H1 (cell line): ENCODE results near the gene C22orf39. TPM values are rescaled to one million over a fixed set of nuclear protein-coding genes. Genes with fewer than 3 reads are reported as not detected.

Experiments used
- ASH2L ChIP-seq: fragments of 200-600, 300-600 bp; sonication (generic); IDR thresholded peaks from one replicate; pipeline ENCODE4 v1.7.1; 2017; ENCODE audit warnings: low read length
- EP300 ChIP-seq, 2 experiments: IDR thresholded peaks; 1 replicate in 1 of 2; 2 replicates in 1 of 2; pipeline ENCODE4 v1.6.1; 2011 to 2012; ENCODE audit warnings: low read depth in 2 of 2, low read length in 2 of 2, mild to moderate bottlenecking in 2 of 2, borderline replicate concordance in 1 of 2, inconsistent platforms in 1 of 2, moderate library complexity in 1 of 2
- GTF2F1 ChIP-seq: IDR thresholded peaks from 2 replicates; pipeline ENCODE4 v1.6.1; 2012; ENCODE audit warnings: low read depth, low read length, improper control_type of control experiment, borderline replicate concordance
- NANOG ChIP-seq: IDR thresholded peaks from 2 replicates; pipeline ENCODE4 v1.6.1; 2011; ENCODE audit warnings: low read length, low read depth, mild to moderate bottlenecking, inconsistent platforms; ENCODE audit not compliant: insufficient read depth, poor library complexity, severe bottlenecking
- PHF8 ChIP-seq: fragments of 200-600 bp; sonication (generic); conservative IDR thresholded peaks from 2 replicates; pipeline ENCODE4 v1.7.1; 2012; ENCODE audit warnings: low read depth, mild to moderate bottlenecking, inconsistent platforms, low read length, moderate library complexity
- RFX5 ChIP-seq: IDR thresholded peaks from 2 replicates; pipeline ENCODE4 v1.6.1; 2011; ENCODE audit warnings: low read depth, low read length, improper control_type of control experiment, borderline replicate concordance
- polyA plus RNA-seq, 7 experiments: library from polyadenylated mRNA; depleted of rRNA in 3 of 7; stranded (reverse) in 5 of 7; unstranded in 2 of 7; fragments of >200 nt in 5 of 7; fragments of 200-250 nt in 2 of 7; gene quantifications; 1 replicate in 5 of 7; 2 replicates in 1 of 7; 4 replicates in 1 of 7; pipeline versions ENCODE4 v1.2.1 to v1.2.3, GENCODE V29; 2011 to 2013; ENCODE audit warnings: missing spikeins in 2 of 7, mixed read lengths in 2 of 7
- total RNA-seq: library from RNA; stranded (reverse); fragmentation: NEBNext Ultra II Directional; extraction: Animal tissue kit (Norgen Biotek cat#: 25700); gene quantifications from 2 replicates; pipeline ENCODE4 v1.2.1, GENCODE V29; 2021

The C22orf39 gene
- total and polyA plus RNA-seq, 2 of the 8 experiments (the other 6 are each of a cell fraction or from before 2014, with no cell fraction given) = 22.7 to 27.7 TPM

DNA sequence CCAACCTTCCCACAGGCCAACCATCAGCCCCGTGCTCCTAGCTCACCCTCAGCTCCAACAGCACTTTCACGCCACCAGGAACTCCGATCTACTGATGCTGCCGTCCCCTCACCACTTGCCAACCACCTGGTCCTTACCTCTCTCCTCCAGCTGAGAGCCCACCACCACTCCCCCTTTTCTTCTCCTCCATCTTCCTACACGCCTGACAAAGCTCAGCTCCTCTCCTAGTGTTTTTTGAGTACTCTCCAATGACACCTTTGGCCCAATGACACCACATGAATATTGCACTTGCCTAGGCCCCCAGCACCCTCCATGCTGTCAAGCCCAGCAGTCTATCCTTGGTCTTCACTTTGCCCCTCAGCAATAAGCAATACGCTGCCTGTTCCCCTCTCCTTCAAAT, 46.6 kb downstream of the C22orf39 start (continued):
- no peak for TF ChIP-seq EP300 (IDR thresholded peaks at IDR 0.05; ENCODE audit: borderline replicate concordance in 1 of 2, low read depth in 2 of 2, low read length in 2 of 2)
- no peak for TF ChIP-seq NANOG
- no peak for TF ChIP-seq GTF2F1
- TF ChIP-seq RFX5 = no peak
- no peak for TF ChIP-seq ASH2L
- TF ChIP-seq PHF8 = no peak
